CD1c-positive myeloid dendritic cell (primary cell): ENCODE data around the gene METTL2B.
"Not testable (repeated sequence)": the region's sequence is repeated elsewhere in the genome, so short reads cannot be mapped to it uniquely, and the experiment has no call there.

Experiments
- DNase-seq: peaks from one replicate; pipeline ENCODE4 v3.0.0-alpha.2; 2016; ENCODE audit errors: extremely low spot score

METTL2B gene

GRCh38 chr7:128523932-128524524 lies 47.5 kb downstream of the METTL2B start:
- not testable (repeated sequence) for DNase-seq

- DNase-seq: peak; percentile 3
Observed at GRCh38 chr7:128525584-128525983, 49.0 kb downstream of the METTL2B start.

GRCh38 chr7:128526062-128526466 lies 49.5 kb downstream of the METTL2B start:
- DNase-seq: peak; percentile 45

GRCh38 chr7:128529191-128529590 lies 52.6 kb downstream of the METTL2B start:
- not testable (repeated sequence) for DNase-seq

- DNase-seq: peak; percentile 2
Observed at GRCh38 chr7:128530121-128530854, 53.7 kb downstream of the METTL2B start.

GRCh38 chr7:128530855-128531104 lies 54.2 kb downstream of the METTL2B start:
- DNase-seq: no peak

DNA sequence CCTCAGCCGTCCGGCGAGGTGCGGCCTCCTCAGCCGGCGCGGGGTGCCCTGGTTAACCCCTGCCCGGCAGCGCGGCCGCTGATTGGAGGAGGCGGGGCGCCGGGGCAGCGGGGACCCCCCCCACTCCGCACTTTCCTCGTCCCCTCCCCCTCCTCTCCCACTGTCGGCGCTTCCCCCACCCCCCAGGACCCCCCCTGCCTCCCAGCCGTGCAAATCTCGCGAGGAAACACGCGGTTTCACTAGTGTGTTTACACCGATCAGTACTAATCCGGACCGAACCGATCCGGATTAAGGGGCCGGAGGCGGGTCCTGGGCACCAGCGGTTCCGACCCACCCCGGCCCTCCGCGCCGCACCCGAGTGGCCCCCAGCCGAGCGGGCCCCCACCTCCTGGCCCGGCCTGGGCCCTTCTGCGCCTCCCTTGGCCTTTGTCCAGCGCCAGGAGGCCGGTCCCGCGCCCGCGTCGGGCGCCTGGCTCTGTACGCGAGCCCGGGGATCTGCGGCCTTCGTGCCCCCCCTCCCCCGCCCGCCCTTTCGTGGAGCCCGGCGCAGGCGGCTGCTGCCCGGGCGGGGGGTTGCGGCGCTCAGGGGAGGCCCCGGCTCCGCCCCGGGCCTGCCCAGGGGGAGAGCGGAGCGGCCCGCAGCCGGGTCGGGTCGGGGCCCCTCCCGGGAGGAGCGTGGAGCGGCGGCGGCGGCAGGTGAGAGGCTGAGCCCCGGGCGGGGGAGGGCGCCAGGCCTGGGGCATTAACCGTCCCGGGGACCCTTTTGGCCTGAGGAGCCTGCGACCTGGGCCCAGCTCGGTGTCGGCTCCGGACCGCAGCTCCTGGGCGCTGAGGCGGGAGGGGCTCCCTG lies 54.8 kb downstream of the METTL2B start:
- peak; percentile 79 for DNase-seq

DNA sequence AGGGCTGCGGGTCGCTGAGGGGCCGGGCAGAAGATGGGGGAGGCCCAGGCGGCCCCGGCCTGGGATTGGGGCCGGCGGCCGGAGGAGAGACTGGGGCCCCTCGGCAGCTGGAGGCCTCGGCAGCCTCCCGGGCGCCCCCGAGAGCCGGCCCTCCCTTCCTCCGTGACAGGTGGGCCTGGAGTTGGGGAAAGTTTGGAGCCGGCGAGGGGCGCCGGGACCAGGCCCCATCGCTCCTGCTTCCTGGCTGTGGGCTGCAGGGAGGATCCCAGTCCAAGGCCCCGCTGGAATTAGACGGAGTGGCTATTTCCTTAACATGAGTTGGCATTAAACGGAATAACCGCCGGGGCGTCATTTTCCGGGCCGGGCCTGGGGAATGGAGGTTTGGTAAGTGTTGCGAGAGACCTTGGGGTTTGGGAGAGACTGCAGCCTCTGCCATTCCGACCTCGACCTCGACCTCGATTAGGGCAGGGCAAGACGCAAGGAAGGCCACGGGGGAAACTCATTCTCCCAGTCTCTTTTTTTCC lies 55.5 kb downstream of the METTL2B start:
- peak; percentile 62 for DNase-seq

GRCh38 chr7:128532956-128533355 lies 56.4 kb downstream of the METTL2B start:
- DNase-seq: peak; percentile 4

DNA sequence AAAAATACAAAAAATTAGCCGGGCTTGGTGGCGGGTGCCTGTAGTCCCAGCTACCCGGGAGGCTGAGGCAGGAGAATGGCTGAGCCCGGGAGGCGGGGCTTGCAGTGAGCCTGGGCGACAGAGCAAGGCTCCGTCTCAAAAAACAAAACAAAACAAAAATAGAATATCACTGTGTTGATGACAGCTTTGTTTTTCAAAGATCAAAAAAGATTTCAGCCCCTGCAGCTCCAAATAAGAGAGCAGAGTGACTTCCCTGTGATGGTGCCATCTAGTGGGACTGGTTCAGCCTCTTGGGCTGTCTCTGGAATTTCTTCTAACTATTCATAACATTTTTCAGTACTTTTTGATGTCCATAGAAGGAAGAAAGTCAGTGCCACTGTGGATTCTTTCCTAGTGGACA lies 60.9 kb downstream of the METTL2B start:
- peak; percentile 2 for DNase-seq

DNA sequence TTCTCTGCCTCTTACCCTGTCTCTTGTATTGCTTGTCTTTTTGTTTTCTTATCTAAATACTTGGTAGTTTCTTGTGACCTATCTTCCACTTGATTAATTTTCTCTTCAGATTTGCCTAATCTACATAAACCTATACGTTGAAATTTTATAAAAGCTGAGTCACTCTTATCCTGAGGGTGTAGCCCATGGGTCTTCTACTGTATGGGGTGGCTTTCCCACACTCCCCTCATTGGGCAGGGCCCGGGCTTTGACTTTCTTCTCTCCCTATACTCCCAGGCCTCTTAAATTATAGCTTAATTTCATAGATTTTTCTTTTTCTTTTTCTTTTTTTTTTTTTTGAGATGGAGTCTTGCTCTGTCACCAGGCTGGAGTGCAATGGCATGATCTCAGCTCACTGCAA lies 66.0 kb downstream of the METTL2B start:
- not testable (repeated sequence) for DNase-seq

DNA sequence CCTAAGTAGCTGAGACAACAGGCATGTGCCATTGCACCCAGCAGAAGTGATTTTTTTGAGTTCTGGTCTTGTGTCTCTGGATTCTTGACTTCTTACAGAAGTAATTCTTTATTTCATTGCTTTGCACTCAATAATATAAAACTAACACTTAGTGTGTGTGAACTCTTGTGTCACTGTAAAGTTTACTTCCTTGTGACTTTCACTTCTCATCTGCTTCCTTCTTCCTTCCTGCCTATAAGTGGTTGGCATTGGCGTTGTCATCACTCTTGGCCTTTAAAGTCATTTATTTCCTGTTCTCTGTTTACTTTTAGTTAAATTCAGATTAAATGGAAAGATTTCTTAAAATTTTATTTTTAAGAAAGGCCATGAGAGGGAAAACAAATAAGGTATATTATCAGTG lies 66.8 kb downstream of the METTL2B start:
- DNase-seq: not testable (repeated sequence)

GRCh38 chr7:128546319-128546851 lies 69.8 kb downstream of the METTL2B start:
- not testable (repeated sequence) for DNase-seq

DNA sequence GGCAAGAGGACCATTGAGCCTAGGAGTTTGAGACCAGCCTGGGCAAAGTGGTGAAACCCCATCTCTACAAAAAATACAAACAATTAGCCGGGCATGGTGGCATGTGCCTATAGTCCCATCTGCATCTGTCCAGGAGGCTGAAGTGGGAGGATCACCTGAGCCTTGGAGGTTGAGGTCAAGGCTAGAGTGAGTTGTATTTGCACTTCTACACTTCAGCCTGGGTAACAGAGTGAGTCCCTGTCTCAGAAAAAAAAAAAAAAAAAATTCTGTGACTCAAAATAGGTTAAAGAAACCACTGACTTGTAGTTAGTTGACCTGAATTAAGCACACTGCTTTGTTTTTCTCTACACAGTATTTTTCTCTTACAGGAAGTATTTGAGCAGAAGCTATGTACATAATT lies 74.4 kb downstream of the METTL2B start:
- DNase-seq: no peak

DNA sequence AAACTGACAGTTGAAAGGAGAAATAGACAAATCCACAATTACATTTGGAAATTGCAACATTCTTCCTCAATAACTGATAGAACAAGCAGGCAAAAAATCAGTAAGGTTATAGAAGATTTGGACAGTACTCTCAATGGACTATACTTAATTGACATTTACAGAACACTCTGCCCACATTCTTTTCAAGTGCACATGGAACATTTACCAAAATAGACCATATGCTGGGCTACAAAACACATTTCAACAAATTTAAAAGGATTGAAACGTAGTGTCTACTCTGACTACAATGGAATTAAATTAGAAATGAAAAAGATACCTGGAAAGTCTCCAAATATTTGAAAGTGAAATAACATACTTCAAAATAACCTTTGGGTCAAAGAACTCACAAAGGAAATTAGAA lies 77.8 kb downstream of the METTL2B start:
- not testable (repeated sequence) for DNase-seq
